HG03045 (cell line): ENCODE data around the gene CISH.
A peak's percentile ranks its signal among the peaks of the same experiment; 100 is the strongest.

Experiments
- ATAC-seq: cut with Tn5 transposase; IDR thresholded peaks from one replicate; pipeline ENCODE4 v1.9.1; 2021; ENCODE audit warnings: mild to moderate bottlenecking, moderate library complexity; ENCODE audit not compliant: unreplicated experiment

Gene CISH

DNA sequence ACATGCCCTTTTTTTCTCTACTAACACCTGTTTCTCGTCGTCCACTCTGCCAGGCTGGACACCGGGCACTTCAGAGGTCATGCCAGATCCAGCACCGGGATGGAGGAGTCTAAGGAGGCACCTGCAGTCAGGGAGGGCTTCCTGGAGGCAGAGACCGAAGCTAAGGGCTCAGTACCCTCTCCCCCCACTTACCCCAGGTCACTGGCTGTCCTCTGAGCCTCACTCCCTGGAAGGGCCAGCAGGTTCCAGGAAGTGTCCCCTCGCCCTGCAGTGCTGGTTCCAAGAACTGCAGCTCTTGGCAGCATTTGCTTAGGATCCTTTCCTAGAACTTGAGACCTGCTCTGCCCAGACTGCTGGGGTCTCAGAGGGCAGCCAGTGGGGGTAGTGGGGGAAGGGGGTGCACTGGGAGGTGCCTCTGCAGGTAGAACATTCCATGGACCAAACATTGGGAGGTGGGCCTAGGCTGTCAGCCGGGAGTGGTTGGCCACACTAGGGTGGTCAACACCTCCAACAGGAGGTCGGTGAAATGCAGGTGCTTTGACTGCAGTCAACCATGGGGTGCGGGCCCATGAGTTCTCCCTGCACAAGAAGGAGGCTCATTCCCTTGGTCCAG, 11.3 kb downstream of the CISH start:
- ATAC-seq: no peak

- no peak for ATAC-seq
These were observed 11.9 kb downstream of the CISH start for GRCh38 chr3:50599716-50600118.

DNA sequence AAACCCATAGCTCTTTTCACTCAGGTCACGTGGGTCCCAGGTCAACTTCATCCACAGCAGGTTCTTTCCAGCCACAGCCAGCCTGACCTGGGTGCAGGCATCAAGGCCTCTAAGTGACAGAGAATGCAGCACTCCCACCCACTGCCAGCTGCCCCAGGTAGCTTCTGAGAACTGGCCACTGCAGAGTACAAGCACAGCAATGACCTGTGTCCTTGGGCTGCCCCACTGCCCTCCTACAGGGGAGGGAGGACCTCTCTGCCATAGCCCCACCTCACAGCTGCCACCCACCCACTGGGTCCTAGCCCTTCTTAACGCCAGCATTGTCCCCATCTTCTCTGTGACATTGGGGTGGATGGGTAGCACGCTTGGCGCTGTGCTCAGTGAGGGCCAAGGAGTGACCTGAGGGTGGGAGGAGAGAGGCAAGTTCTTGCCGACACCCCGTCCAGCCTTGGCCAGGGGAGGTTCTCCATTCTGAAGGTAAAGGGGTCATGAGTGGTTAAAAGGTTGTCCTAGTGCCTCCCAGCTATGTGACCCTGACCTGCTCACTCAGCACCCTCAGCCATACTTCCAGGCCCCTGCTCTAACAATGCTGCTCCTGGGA, 12.4 kb downstream of the CISH start:
- no peak for ATAC-seq

DNA sequence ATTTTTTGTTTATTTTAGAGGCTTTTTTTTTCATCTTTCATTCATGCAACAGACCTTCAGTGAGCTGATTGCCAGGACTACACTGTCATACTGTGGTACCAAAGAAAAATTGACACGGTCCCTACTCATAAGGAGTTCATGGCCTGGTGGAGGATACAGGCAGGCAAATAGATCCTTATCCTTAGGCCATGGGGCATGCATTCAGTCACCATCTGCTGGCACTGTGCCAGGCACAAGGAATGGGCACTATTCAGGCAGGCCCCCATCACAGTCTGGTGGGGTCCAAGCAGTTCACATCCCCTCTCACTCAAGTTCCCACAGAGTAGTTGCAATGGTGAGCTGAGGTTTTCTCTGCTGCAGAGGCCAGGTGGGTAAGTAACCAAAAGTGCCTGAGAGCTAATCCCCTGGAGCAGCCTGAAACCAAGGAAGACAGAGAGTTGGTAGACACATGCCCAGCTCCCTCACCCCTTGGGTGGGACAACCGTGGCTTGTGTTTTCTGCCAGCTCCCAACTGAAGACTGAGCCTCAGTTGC, 17.3 kb downstream of the CISH start:
- no peak for ATAC-seq

DNA sequence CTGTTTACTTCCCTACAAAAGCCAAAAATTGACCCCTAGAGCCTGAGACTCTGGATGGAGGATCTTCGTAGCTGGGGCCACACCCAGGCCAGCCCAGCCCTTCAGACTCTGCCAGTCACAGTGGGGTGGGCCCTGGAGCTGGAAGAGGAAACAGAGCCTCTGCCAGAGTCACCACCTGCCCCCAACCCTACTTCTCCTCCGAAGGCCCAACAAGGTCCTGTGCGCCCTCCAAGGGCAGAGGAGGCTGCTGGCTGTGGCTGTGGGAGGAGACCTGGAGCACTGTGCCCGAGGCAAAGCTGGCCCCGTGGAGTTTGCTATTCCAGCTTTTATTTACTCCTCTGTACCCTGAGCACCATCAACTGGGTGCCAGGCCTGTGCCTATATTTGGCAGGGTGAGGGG, 19.0 kb downstream of the CISH start:
- ATAC-seq: no peak

GRCh38 chr3:50591196-50591741, 20.3 kb downstream of the CISH start:
- ATAC-seq: no peak

GRCh38 chr3:50588759-50589433, 22.7 kb downstream of the CISH start:
- no peak for ATAC-seq

GRCh38 chr3:50587806-50588758, 23.5 kb downstream of the CISH start:
- ATAC-seq: peak; percentile 37

DNA sequence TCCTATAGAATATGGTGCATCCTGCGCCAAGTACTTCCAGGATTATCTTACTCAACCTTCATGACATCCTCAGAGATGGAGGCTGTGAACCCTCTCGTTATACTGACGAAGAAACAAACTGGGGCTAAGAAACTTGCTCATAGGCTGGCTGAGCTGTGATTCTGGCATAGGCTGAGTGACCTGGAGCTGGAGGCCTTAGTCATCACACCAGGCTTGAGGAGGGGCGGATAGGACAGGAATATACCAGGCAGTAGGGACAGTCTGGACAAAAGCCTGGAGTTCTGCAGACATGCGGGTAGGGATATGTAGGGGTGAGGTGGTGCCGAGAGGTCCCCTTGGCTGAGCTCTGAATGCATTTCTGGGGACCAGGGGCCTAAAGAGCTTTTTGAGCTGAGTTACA, 24.2 kb downstream of the CISH start:
- no peak for ATAC-seq

- ATAC-seq: no peak
These were observed 24.9 kb downstream of the CISH start for GRCh38 chr3:50586763-50587070.

DNA sequence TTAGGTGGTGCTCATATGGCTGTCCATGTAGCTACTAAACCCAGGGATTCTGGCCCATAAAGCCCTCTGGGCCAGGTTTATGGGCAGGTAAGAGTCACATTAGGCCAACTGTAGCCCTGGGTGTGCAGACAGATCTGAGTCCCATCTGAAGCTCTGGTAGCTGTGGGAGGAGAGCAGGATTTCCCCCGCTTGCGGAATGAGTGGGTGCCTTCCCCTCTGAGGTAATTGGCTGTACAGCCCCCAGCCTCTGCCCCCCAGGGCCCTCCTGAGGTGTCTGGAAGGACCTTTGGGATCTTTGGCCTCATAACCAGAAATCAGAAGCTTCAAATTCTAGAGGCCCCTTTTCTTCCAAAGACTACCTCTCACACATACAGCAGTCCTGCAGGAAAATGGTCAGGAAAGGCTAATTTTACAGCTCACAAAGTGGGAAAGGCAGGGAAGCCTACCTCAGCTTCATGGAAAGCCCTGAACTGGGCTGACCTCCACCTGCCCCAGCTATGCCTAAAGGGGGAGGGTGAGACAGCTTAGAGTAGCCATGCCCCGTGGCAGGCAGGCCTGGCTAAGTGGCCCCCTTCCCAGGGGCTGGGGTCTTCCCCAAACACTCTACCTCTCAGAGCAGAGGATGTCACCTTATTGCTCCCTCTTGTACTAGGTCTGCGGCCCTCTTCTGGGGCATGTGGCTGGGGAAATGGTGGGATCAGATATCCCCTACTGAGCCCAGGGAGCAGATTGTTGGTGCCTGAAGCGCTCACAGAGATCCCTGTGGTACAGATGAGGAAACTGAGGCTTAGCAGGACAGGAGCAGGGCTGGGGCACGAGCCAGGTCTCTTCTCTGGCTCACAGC, 25.4 kb downstream of the CISH start:
- ATAC-seq: no peak

DNA sequence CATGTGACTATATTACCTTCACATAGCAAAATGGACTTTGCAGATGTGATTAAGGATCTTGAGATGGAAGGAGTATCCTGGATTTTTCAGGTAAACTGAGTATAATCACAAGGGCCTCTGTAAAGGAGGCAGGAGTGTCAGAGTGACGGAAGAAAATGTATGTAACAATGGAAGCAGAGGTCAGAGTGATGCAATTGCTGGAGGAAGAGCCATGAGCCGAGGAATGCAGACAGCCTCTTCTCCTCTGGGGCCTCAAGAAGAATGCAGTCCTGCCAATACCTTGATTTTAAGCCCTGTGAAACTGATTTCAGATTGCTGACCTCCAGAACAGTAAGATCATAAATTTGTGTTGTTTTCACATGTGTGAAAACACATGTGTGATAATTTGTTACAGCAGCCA, 27.2 kb downstream of the CISH start:
- ATAC-seq: no peak

DNA sequence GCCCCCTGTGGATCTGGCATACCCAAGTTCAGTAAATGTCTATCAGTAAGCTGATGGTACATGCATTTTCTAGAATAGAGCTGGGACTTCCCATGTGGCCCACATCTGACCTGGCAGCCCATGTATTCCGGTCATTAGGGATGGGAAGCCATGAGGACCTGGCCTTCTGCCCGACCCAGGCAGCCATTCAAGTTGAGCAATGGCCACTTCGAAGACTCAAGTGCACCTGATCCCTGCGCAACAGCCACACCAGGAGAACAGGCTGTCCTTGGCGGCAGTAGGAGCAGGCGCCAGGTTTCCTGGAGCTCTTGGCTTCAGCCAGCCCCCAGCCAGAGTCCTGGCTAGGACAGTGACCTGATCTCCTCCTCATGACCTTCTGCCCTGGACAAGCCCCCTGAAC, 27.7 kb downstream of the CISH start:
- ATAC-seq: no peak

- no peak for ATAC-seq
These were observed 29.5 kb downstream of the CISH start for GRCh38 chr3:50582083-50582482.

DNA sequence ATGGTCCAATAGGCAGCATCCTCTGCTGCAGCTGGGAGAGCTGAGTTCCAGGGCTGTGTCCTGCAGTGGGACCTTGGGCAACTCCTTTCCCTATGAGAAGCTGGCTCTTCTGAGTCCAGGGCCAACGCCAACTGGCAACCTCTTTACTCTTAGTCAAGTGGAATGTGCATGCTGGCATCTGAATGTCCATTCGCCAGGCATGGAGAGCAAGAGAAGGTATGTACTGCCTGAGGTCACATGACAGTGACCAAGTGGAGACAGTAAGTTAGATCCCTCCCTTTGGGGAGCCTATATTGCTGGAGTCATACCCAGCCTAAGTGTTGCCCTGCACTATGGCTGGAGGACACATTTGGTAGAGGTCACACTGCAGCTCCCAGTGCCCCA, 30.1 kb downstream of the CISH start:
- ATAC-seq: no peak

GRCh38 chr3:50580683-50581458, 30.7 kb downstream of the CISH start:
- no peak for ATAC-seq

DNA sequence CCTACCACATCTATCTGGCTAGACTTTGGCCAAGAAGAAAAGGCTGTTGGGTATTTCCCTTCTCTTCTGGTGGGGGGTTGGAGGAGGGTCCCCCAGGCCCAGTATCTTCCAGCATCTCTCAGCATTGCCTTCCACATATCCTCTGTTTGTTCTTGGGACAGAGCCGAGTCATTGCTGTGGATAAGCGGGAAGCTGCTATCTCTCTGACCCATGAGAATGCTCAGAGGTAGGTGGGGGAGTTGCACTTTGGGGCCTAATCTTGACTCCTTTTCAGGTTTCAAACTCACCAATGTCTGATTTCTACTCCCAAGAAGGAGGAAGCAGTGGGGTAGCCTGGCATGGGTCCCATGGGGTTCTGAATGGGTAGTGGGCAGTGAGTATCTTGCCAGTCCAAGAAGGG, 34.2 kb downstream of the CISH start:
- no peak for ATAC-seq

DNA sequence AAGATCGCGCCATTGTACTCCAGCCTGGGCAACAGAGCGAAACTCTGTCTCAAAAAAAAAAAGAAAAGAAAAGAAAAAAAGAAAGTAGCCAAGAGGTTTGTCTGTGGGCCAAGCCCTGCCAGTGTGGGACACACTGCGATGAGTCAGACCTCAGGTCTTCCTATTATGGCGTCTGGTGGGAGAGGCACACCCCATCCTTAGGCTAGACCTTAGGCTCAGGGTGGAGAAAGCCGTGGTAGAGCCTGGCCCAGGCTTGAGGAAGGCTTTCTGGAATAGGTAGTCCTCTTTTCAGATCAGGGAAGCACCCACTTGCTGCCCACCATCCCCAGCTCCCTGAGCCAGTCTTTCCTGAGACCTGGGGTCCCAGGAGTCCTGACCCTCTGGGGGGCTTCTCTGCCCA, 36.2 kb downstream of the CISH start:
- ATAC-seq: no peak

GRCh38 chr3:50574444-50574831, 37.1 kb downstream of the CISH start:
- no peak for ATAC-seq
